IMR-90 (cell line): ENCODE results near the gene ZDHHC3. TPM values are rescaled to one million over a fixed set of nuclear protein-coding genes. Genes with fewer than 3 reads are reported as not detected.

ENCODE experiments used
- ATAC-seq: fragments of 200-7000 bp; cut with Tn5 transposase; 2 replicates; pipeline ENCODE4 v1.9.1; 2020; ENCODE audit warnings: low read depth, mild to moderate bottlenecking, moderate library complexity
- BruUV-seq: library from RNA; stranded (reverse); fragments of 400-500 nt; replicated peaks from 2 replicates; lab custom pipeline; 2021; lab: Mats Ljungman, UMichigan
- CTCF ChIA-PET: fragments of 300-600 bp; formaldehyde crosslinking; extraction: SDS; loops from one replicate; lab custom pipeline; 2021; ENCODE audit warnings: antibody characterized with exemption; lab: Yijun Ruan, JAX
- POLR2A ChIA-PET: fragments of 300-600 bp; sonication (Branson Sonifier 250); formaldehyde crosslinking; loops from one replicate; lab custom pipeline; 2022; ENCODE audit warnings: antibody characterized with exemption; ENCODE audit not compliant: unreplicated experiment; lab: Charles Lee
- DNase-seq: peaks from one replicate; pipeline ENCODE4 v3.0.0; 2013
- H2AFZ ChIP-seq: replicated peaks from 2 replicates; pipeline ENCODE3; 2013; ENCODE audit warnings: low read length, mild to moderate bottlenecking; ENCODE audit not compliant: poor library complexity
- H2AK5ac ChIP-seq: 2 replicates; pipeline ENCODE4 v1.6.1; 2013; ENCODE audit warnings: low read depth, low read length, inconsistent platforms
- H2AK9ac ChIP-seq: replicated peaks from 2 replicates; pipeline ENCODE3; 2013; ENCODE audit warnings: mild to moderate bottlenecking, low read depth, low read length, moderate library complexity; ENCODE audit not compliant: poor library complexity
- H2BK120ac ChIP-seq: 2 replicates; pipeline ENCODE4 v1.6.1; 2013; ENCODE audit warnings: low read depth, low read length, inconsistent platforms
- H2BK15ac ChIP-seq: 3 replicates; pipeline ENCODE4 v1.6.1; 2013; ENCODE audit warnings: low read depth, low read length, inconsistent platforms
- H2BK20ac ChIP-seq: 2 replicates; pipeline ENCODE4 v1.6.1; 2013; ENCODE audit warnings: low read depth, mild to moderate bottlenecking, inconsistent platforms, low read length, moderate library complexity
- H2BK5ac ChIP-seq: 2 replicates; pipeline ENCODE4 v1.6.1; 2013; ENCODE audit warnings: mild to moderate bottlenecking, low read depth, low read length, inconsistent platforms; ENCODE audit not compliant: poor library complexity, severe bottlenecking
- H3K14ac ChIP-seq: replicated peaks from 2 replicates; pipeline ENCODE4 v1.6.1; 2013; ENCODE audit warnings: low read depth, low read length, inconsistent platforms
- H3K18ac ChIP-seq: 2 replicates; pipeline ENCODE4 v1.6.1; 2013; ENCODE audit warnings: low read depth, low read length, control low read depth
- H3K23ac ChIP-seq: 2 replicates; pipeline ENCODE4 v1.6.1; 2013; ENCODE audit warnings: low read depth, low read length, inconsistent platforms
- H3K27ac ChIP-seq: 2 replicates; pipeline ENCODE4 v1.5.1; 2013; ENCODE audit warnings: mild to moderate bottlenecking, control low read depth, low read length; ENCODE audit not compliant: insufficient read depth
- H3K27me3 ChIP-seq: 2 replicates; pipeline ENCODE4 v1.6.1; 2013; ENCODE audit warnings: low read length; ENCODE audit not compliant: control insufficient read depth, insufficient read depth
- H3K36me3 ChIP-seq: 2 replicates; pipeline ENCODE4 v1.6.1; 2013; ENCODE audit warnings: low read length, mixed read lengths; ENCODE audit not compliant: control insufficient read depth, insufficient read depth
- H3K4ac ChIP-seq: 2 replicates; pipeline ENCODE4 v1.6.1; 2013; ENCODE audit warnings: low read depth, low read length, inconsistent platforms
- H3K4me1 ChIP-seq: 2 replicates; pipeline ENCODE4 v1.6.1; 2013; ENCODE audit warnings: low read length, mixed read lengths; ENCODE audit not compliant: control insufficient read depth, insufficient read depth
- H3K4me2 ChIP-seq: 2 replicates; pipeline ENCODE4 v1.6.1; 2013; ENCODE audit warnings: low read depth, mild to moderate bottlenecking, control low read depth, low read length, moderate library complexity
- H3K4me3 ChIP-seq: 2 replicates; pipeline ENCODE4 v1.5.1; 2013; ENCODE audit warnings: low read depth, mild to moderate bottlenecking, control low read depth, low read length, moderate library complexity; ENCODE audit not compliant: insufficient read depth
- H3K56ac ChIP-seq: 2 replicates; pipeline ENCODE4 v1.6.1; 2013; ENCODE audit warnings: low read length, inconsistent platforms; ENCODE audit not compliant: insufficient read depth; ENCODE audit errors: extremely low read depth
- H3K79me1 ChIP-seq, 2 experiments: 2 replicates each; pipeline ENCODE4 v1.6.1; 2013; ENCODE audit warnings: low read length in 2 of 2, inconsistent platforms in 1 of 2, low read depth in 1 of 2
- H3K9ac ChIP-seq: 2 replicates; pipeline ENCODE4 v1.6.1; 2013; ENCODE audit warnings: low read depth, low read length, control low read depth
- H3K9me1 ChIP-seq: 2 replicates; pipeline ENCODE4 v1.6.1; 2013; ENCODE audit warnings: low read length, inconsistent platforms; ENCODE audit not compliant: insufficient read depth
- H3K9me3 ChIP-seq: 2 replicates; pipeline ENCODE4 v1.6.1; 2013; ENCODE audit warnings: low read length; ENCODE audit not compliant: control insufficient read depth, insufficient read depth
- H4K20me1 ChIP-seq: 2 replicates; pipeline ENCODE4 v1.6.1; 2013; ENCODE audit warnings: low read length, inconsistent platforms; ENCODE audit not compliant: insufficient read depth
- H4K5ac ChIP-seq: 2 replicates; pipeline ENCODE4 v1.6.1; 2013; ENCODE audit warnings: mild to moderate bottlenecking, low read depth, low read length, control low read depth
- H4K8ac ChIP-seq, 2 experiments: 2 replicates each; pipeline ENCODE4 v1.6.1; 2013; ENCODE audit warnings: low read depth in 2 of 2, low read length in 2 of 2, control low read depth in 1 of 2, inconsistent platforms in 1 of 2
- H4K91ac ChIP-seq: 2 replicates; pipeline ENCODE4 v1.6.1; 2013; ENCODE audit warnings: low read depth, low read length, inconsistent platforms; ENCODE audit not compliant: insufficient read depth
- ELK1 ChIP-seq: fragments of 150-350 bp; IDR thresholded peaks from 2 replicates; pipeline ENCODE4 v1.6.1; 2016; ENCODE audit warnings: low read depth, mild to moderate bottlenecking, low read length, moderate library complexity, borderline replicate concordance
- MAFK ChIP-seq: IDR thresholded peaks from 2 replicates; pipeline ENCODE4 v1.6.1; 2012; ENCODE audit warnings: low read depth, low read length, improper control_type of control experiment
- MXI1 ChIP-seq: IDR thresholded peaks from 2 replicates; pipeline ENCODE4 v1.6.1; 2012; ENCODE audit warnings: low read depth, mild to moderate bottlenecking, low read length, moderate library complexity, borderline replicate concordance
- NFE2L2 ChIP-seq: fragments of 150-350 bp; IDR thresholded peaks from 2 replicates; pipeline ENCODE4 v1.6.1; 2016; ENCODE audit warnings: low read depth, mild to moderate bottlenecking, low read length
- RAD21 ChIP-seq: IDR thresholded peaks from 2 replicates; pipeline ENCODE4 v1.6.1; 2012; ENCODE audit warnings: low read length, improper control_type of control experiment
- WGBS, 2 experiments: methylation state at CpG; one replicate each; pipeline versions ENCODE4 v1.1.5 to v1.1.7; 2013; ENCODE audit warnings: missing lambda C conversion rate in 2 of 2; ENCODE audit not compliant: insufficient read length in 1 of 2; ENCODE audit errors: extremely low coverage in 2 of 2; 5-methylcytosine and 5-hydroxymethylcytosine counted together
- dilution Hi-C: fragments of 300-500 bp; cut with HindIII; formaldehyde crosslinking; loops from one replicate; pipeline ENCODE4 v1.14.3; 2018; ENCODE audit warnings: low sequenced_read_pairs; ENCODE audit not compliant: unreplicated experiment
- in situ Hi-C: fragments of 300-500 bp; cut with MboI; formaldehyde crosslinking; loops from 3 replicates; pipeline ENCODE4 v1.14.3; 2019; ENCODE audit warnings: low sequenced_read_pairs, inconsistent platforms, mixed read lengths
- intact Hi-C: fragments of 100-400 bp; cut with micrococcal nuclease; formaldehyde crosslinking; loops from 2 replicates; pipeline ENCODE4 v1.10.0; 2022
- polyA plus RNA-seq, 3 experiments: library from polyadenylated mRNA; depleted of rRNA; stranded (reverse); fragments of >200 nt; gene quantifications; 2 replicates each; pipeline ENCODE4 v1.2.3, GENCODE V29; 2012; ENCODE audit warnings: low replicate concordance in 1 of 3
- total RNA-seq: library from RNA; depleted of rRNA; stranded (reverse); fragments of >200 nt; gene quantifications from 2 replicates; pipeline ENCODE4 v1.2.3, GENCODE V29; 2012
- TF ChIP-seq, protein P1 (sequence below): conservative IDR thresholded peaks from 2 replicates; pipeline ENCODE4 v1.5.1; 2012; ENCODE audit warnings: mild to moderate bottlenecking, low read depth, low read length, improper control_type of control experiment

Gene ZDHHC3
- total and polyA plus RNA-seq, 2 of the 4 experiments (the other 2 are of a cell fraction) = 57.7 to 59.6 TPM

DNA sequence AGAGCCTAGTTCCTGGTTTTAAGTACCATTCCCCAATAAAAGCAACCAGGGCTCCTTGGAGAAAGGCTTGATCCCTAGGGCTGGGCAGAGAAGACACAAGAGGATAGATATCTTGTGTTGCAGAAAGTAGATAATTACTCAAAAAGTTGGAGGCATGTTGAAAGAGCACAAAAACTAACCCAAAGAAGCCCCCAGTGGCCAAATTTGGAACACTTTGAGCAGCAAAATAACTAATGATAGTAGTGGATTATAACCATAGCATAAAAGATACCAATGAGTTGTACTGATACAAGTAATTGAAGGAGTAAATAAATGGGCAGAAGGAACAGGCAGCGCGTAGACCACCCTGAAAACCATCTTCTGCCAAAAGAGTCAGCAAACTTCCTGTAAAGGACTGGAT, 12.1 kb upstream of the ZDHHC3 start:
- H4K5ac ChIP-seq = no peak overlapping the region
- H3K27ac ChIP-seq = no peak overlapping the region
- DNase-seq = no peak

More for the DNA sequence above, 12.1 kb upstream of the ZDHHC3 start:
- H3K4me3 ChIP-seq = no peak overlapping the region
- H2AK9ac ChIP-seq = no peak overlapping the region
- no peak overlapping the region for H4K8ac ChIP-seq
- no peaks in the 10 kb centered on the region for H3K9me3 ChIP-seq
- peak; percentile 32; the same call in 1 of the 2 replicates for ATAC-seq
- H3K27me3 ChIP-seq = no peaks in the 10 kb centered on the region
- CTCF ChIA-PET = interaction anchor here (0.6 kb wide), 3 partner anchors 49 to 339 kb away, joined by 3 read pairs; partner anchors contain the start of gene ZNF35
- H2BK20ac ChIP-seq = no peak overlapping the region
- H2BK120ac ChIP-seq = no peak overlapping the region
- H2AK5ac ChIP-seq = no peak overlapping the region
- TF ChIP-seq RAD21 (peak; percentile 23; the same call in 1 of the 2 replicates), NFE2L2 (no peak), MAFK (no peak), ELK1 (no peak), MXI1 (no peak)
- TF ChIP-seq, protein P1, sequence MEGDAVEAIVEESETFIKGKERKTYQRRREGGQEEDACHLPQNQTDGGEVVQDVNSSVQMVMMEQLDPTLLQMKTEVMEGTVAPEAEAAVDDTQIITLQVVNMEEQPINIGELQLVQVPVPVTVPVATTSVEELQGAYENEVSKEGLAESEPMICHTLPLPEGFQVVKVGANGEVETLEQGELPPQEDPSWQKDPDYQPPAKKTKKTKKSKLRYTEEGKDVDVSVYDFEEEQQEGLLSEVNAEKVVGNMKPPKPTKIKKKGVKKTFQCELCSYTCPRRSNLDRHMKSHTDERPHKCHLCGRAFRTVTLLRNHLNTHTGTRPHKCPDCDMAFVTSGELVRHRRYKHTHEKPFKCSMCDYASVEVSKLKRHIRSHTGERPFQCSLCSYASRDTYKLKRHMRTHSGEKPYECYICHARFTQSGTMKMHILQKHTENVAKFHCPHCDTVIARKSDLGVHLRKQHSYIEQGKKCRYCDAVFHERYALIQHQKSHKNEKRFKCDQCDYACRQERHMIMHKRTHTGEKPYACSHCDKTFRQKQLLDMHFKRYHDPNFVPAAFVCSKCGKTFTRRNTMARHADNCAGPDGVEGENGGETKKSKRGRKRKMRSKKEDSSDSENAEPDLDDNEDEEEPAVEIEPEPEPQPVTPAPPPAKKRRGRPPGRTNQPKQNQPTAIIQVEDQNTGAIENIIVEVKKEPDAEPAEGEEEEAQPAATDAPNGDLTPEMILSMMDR = peak; percentile 43
- no peak overlapping the region for H2BK15ac ChIP-seq
- in situ Hi-C loops = no loop called here
- H3K9me1 ChIP-seq = peaks cover 15% of the 10 kb centered on the region
- peaks cover 45 to 66% of the 10 kb centered on the region in 2 experiments for H3K79me1 ChIP-seq
- H2AFZ ChIP-seq = no peak overlapping the region
- H3K4me2 ChIP-seq = no peak overlapping the region
- no peak overlapping the region for H3K56ac ChIP-seq
- peaks cover 4% of the 10 kb centered on the region; the same call in 1 of the 2 replicates for H3K36me3 ChIP-seq
- intact Hi-C loops = no loop called here
- POLR2A ChIA-PET = no interaction called here
- H3K18ac ChIP-seq = no peak overlapping the region
- H3K4ac ChIP-seq = no peak overlapping the region
- H2BK5ac ChIP-seq = no peak overlapping the region
- WGBS, 2 experiments = no CpG with 5 or more reads among the region's 2 CpGs
- BruUV-seq = no TSS peak
- H4K91ac ChIP-seq = no peak overlapping the region
- H3K14ac ChIP-seq = no peak overlapping the region
- H3K4me1 ChIP-seq = peaks cover 10% of the 10 kb centered on the region
- dilution Hi-C loops = no loop called here
- peaks cover 33% of the 10 kb centered on the region for H4K20me1 ChIP-seq
- H3K23ac ChIP-seq = no peak overlapping the region
- no peak overlapping the region for H3K9ac ChIP-seq
